IMR-90 (cell line): ENCODE measurements around the gene LDLRAD4. TPM values are rescaled to one million over a fixed set of nuclear protein-coding genes. Genes with fewer than 3 reads are reported as not detected.

Source experiments
- ATAC-seq: fragments of 200-7000 bp; cut with Tn5 transposase; 2 replicates; pipeline ENCODE4 v1.9.1; 2020; ENCODE audit warnings: low read depth, mild to moderate bottlenecking, moderate library complexity
- BruUV-seq: library from RNA; stranded (reverse); fragments of 400-500 nt; replicated peaks from 2 replicates; lab custom pipeline; 2021; lab: Mats Ljungman, UMichigan
- CTCF ChIA-PET: fragments of 300-600 bp; formaldehyde crosslinking; extraction: SDS; loops from one replicate; lab custom pipeline; 2021; ENCODE audit warnings: antibody characterized with exemption; lab: Yijun Ruan, JAX
- POLR2A ChIA-PET: fragments of 300-600 bp; sonication (Branson Sonifier 250); formaldehyde crosslinking; loops from one replicate; lab custom pipeline; 2022; ENCODE audit warnings: antibody characterized with exemption; ENCODE audit not compliant: unreplicated experiment; lab: Charles Lee
- DNase-seq: peaks from one replicate; pipeline ENCODE4 v3.0.0; 2013
- H2AFZ ChIP-seq: replicated peaks from 2 replicates; pipeline ENCODE3; 2013; ENCODE audit warnings: low read length, mild to moderate bottlenecking; ENCODE audit not compliant: poor library complexity
- H2AK5ac ChIP-seq: 2 replicates; pipeline ENCODE4 v1.6.1; 2013; ENCODE audit warnings: low read depth, low read length, inconsistent platforms
- H2AK9ac ChIP-seq: replicated peaks from 2 replicates; pipeline ENCODE3; 2013; ENCODE audit warnings: mild to moderate bottlenecking, low read depth, low read length, moderate library complexity; ENCODE audit not compliant: poor library complexity
- H2BK120ac ChIP-seq: 2 replicates; pipeline ENCODE4 v1.6.1; 2013; ENCODE audit warnings: low read depth, low read length, inconsistent platforms
- H2BK15ac ChIP-seq: 3 replicates; pipeline ENCODE4 v1.6.1; 2013; ENCODE audit warnings: low read depth, low read length, inconsistent platforms
- H2BK20ac ChIP-seq: 2 replicates; pipeline ENCODE4 v1.6.1; 2013; ENCODE audit warnings: low read depth, mild to moderate bottlenecking, inconsistent platforms, low read length, moderate library complexity
- H2BK5ac ChIP-seq: 2 replicates; pipeline ENCODE4 v1.6.1; 2013; ENCODE audit warnings: mild to moderate bottlenecking, low read depth, low read length, inconsistent platforms; ENCODE audit not compliant: poor library complexity, severe bottlenecking
- H3K14ac ChIP-seq: replicated peaks from 2 replicates; pipeline ENCODE4 v1.6.1; 2013; ENCODE audit warnings: low read depth, low read length, inconsistent platforms
- H3K18ac ChIP-seq: 2 replicates; pipeline ENCODE4 v1.6.1; 2013; ENCODE audit warnings: low read depth, low read length, control low read depth
- H3K23ac ChIP-seq: 2 replicates; pipeline ENCODE4 v1.6.1; 2013; ENCODE audit warnings: low read depth, low read length, inconsistent platforms
- H3K27ac ChIP-seq: 2 replicates; pipeline ENCODE4 v1.5.1; 2013; ENCODE audit warnings: mild to moderate bottlenecking, control low read depth, low read length; ENCODE audit not compliant: insufficient read depth
- H3K27me3 ChIP-seq: 2 replicates; pipeline ENCODE4 v1.6.1; 2013; ENCODE audit warnings: low read length; ENCODE audit not compliant: control insufficient read depth, insufficient read depth
- H3K36me3 ChIP-seq: 2 replicates; pipeline ENCODE4 v1.6.1; 2013; ENCODE audit warnings: low read length, mixed read lengths; ENCODE audit not compliant: control insufficient read depth, insufficient read depth
- H3K4ac ChIP-seq: 2 replicates; pipeline ENCODE4 v1.6.1; 2013; ENCODE audit warnings: low read depth, low read length, inconsistent platforms
- H3K4me1 ChIP-seq: 2 replicates; pipeline ENCODE4 v1.6.1; 2013; ENCODE audit warnings: low read length, mixed read lengths; ENCODE audit not compliant: control insufficient read depth, insufficient read depth
- H3K4me2 ChIP-seq: 2 replicates; pipeline ENCODE4 v1.6.1; 2013; ENCODE audit warnings: low read depth, mild to moderate bottlenecking, control low read depth, low read length, moderate library complexity
- H3K4me3 ChIP-seq: 2 replicates; pipeline ENCODE4 v1.5.1; 2013; ENCODE audit warnings: low read depth, mild to moderate bottlenecking, control low read depth, low read length, moderate library complexity; ENCODE audit not compliant: insufficient read depth
- H3K56ac ChIP-seq: 2 replicates; pipeline ENCODE4 v1.6.1; 2013; ENCODE audit warnings: low read length, inconsistent platforms; ENCODE audit not compliant: insufficient read depth; ENCODE audit errors: extremely low read depth
- H3K79me1 ChIP-seq, 2 experiments: 2 replicates each; pipeline ENCODE4 v1.6.1; 2013; ENCODE audit warnings: low read length in 2 of 2, inconsistent platforms in 1 of 2, low read depth in 1 of 2
- H3K9ac ChIP-seq: 2 replicates; pipeline ENCODE4 v1.6.1; 2013; ENCODE audit warnings: low read depth, low read length, control low read depth
- H3K9me1 ChIP-seq: 2 replicates; pipeline ENCODE4 v1.6.1; 2013; ENCODE audit warnings: low read length, inconsistent platforms; ENCODE audit not compliant: insufficient read depth
- H3K9me3 ChIP-seq: 2 replicates; pipeline ENCODE4 v1.6.1; 2013; ENCODE audit warnings: low read length; ENCODE audit not compliant: control insufficient read depth, insufficient read depth
- H4K20me1 ChIP-seq: 2 replicates; pipeline ENCODE4 v1.6.1; 2013; ENCODE audit warnings: low read length, inconsistent platforms; ENCODE audit not compliant: insufficient read depth
- H4K5ac ChIP-seq: 2 replicates; pipeline ENCODE4 v1.6.1; 2013; ENCODE audit warnings: mild to moderate bottlenecking, low read depth, low read length, control low read depth
- H4K8ac ChIP-seq, 2 experiments: 2 replicates each; pipeline ENCODE4 v1.6.1; 2013; ENCODE audit warnings: low read depth in 2 of 2, low read length in 2 of 2, control low read depth in 1 of 2, inconsistent platforms in 1 of 2
- H4K91ac ChIP-seq: 2 replicates; pipeline ENCODE4 v1.6.1; 2013; ENCODE audit warnings: low read depth, low read length, inconsistent platforms; ENCODE audit not compliant: insufficient read depth
- CEBPB ChIP-seq: IDR thresholded peaks from 2 replicates; pipeline ENCODE4 v1.6.1; 2012; ENCODE audit warnings: low read depth, low read length, improper control_type of control experiment
- CHD1 ChIP-seq: IDR thresholded peaks from 2 replicates; pipeline ENCODE4 v1.6.1; 2012; ENCODE audit warnings: low read depth, low read length, improper control_type of control experiment
- ELK1 ChIP-seq: fragments of 150-350 bp; IDR thresholded peaks from 2 replicates; pipeline ENCODE4 v1.6.1; 2016; ENCODE audit warnings: low read depth, mild to moderate bottlenecking, low read length, moderate library complexity, borderline replicate concordance
- FOS ChIP-seq: fragments of 150-350 bp; IDR thresholded peaks from 2 replicates; pipeline ENCODE4 v1.6.1; 2016; ENCODE audit warnings: low read depth, low read length
- MAZ ChIP-seq: IDR thresholded peaks from 2 replicates; pipeline ENCODE4 v1.6.1; 2012; ENCODE audit warnings: low read depth, mild to moderate bottlenecking, low read length, improper control_type of control experiment, moderate library complexity, borderline replicate concordance
- MXI1 ChIP-seq: IDR thresholded peaks from 2 replicates; pipeline ENCODE4 v1.6.1; 2012; ENCODE audit warnings: low read depth, mild to moderate bottlenecking, low read length, moderate library complexity, borderline replicate concordance
- NFE2L2 ChIP-seq: fragments of 150-350 bp; IDR thresholded peaks from 2 replicates; pipeline ENCODE4 v1.6.1; 2016; ENCODE audit warnings: low read depth, mild to moderate bottlenecking, low read length
- RFX5 ChIP-seq: IDR thresholded peaks from 2 replicates; pipeline ENCODE4 v1.8.0; 2012; ENCODE audit warnings: low read depth, mild to moderate bottlenecking, low read length, moderate library complexity
- WGBS, 2 experiments: methylation state at CpG; one replicate each; pipeline versions ENCODE4 v1.1.5 to v1.1.7; 2013; ENCODE audit warnings: missing lambda C conversion rate in 2 of 2; ENCODE audit not compliant: insufficient read length in 1 of 2; ENCODE audit errors: extremely low coverage in 2 of 2; 5-methylcytosine and 5-hydroxymethylcytosine counted together
- dilution Hi-C: fragments of 300-500 bp; cut with HindIII; formaldehyde crosslinking; loops from one replicate; pipeline ENCODE4 v1.14.3; 2018; ENCODE audit warnings: low sequenced_read_pairs; ENCODE audit not compliant: unreplicated experiment
- in situ Hi-C: fragments of 300-500 bp; cut with MboI; formaldehyde crosslinking; loops from 3 replicates; pipeline ENCODE4 v1.14.3; 2019; ENCODE audit warnings: low sequenced_read_pairs, inconsistent platforms, mixed read lengths
- intact Hi-C: fragments of 100-400 bp; cut with micrococcal nuclease; formaldehyde crosslinking; loops from 2 replicates; pipeline ENCODE4 v1.10.0; 2022
- polyA plus RNA-seq, 3 experiments: library from polyadenylated mRNA; depleted of rRNA; stranded (reverse); fragments of >200 nt; gene quantifications; 2 replicates each; pipeline ENCODE4 v1.2.3, GENCODE V29; 2012; ENCODE audit warnings: low replicate concordance in 1 of 3
- total RNA-seq: library from RNA; depleted of rRNA; stranded (reverse); fragments of >200 nt; gene quantifications from 2 replicates; pipeline ENCODE4 v1.2.3, GENCODE V29; 2012

The LDLRAD4 gene
- total and polyA plus RNA-seq, 2 of the 4 experiments (the other 2 are of a cell fraction) = not detected

GRCh38 chr18:13366962-13367892 is 148.7 kb downstream of the LDLRAD4 start:
- H3K4me1 ChIP-seq = no peaks in the 10 kb centered on the region
- no peak overlapping the region for H4K8ac ChIP-seq
- dilution Hi-C loops (no loop called here), intact Hi-C loops (no loop called here), in situ Hi-C loops (no loop called here)
- no peak overlapping the region for H2BK5ac ChIP-seq
- 67% methylated on average over 11 of the region's 26 CpGs; no CpG with 5 or more reads in 1 of the 2 experiments for WGBS, 2 experiments
- no peak overlapping the region for H3K4me2 ChIP-seq
- H3K9me3 ChIP-seq = no peaks in the 10 kb centered on the region
- H3K4me3 ChIP-seq = no peak overlapping the region
- H3K9ac ChIP-seq = no peak overlapping the region
- no peak overlapping the region for H3K56ac ChIP-seq
- no peaks in the 10 kb centered on the region for H3K9me1 ChIP-seq
- ChIA-PET POLR2A (no interaction called here), CTCF (no interaction called here)
- H3K18ac ChIP-seq = no peak overlapping the region
- no peak overlapping the region for H2BK15ac ChIP-seq
- H2AK9ac ChIP-seq = no peak overlapping the region
- H2AK5ac ChIP-seq = no peak overlapping the region
- no peak overlapping the region for H2AFZ ChIP-seq
- no peaks in the 10 kb centered on the region for H3K36me3 ChIP-seq
- no peak overlapping the region for H3K27ac ChIP-seq
- no peak overlapping the region for H3K14ac ChIP-seq
- H3K79me1 ChIP-seq = no peaks in the 10 kb centered on the region
- no peak overlapping the region for H4K91ac ChIP-seq
- no peak overlapping the region for H3K4ac ChIP-seq
- H2BK20ac ChIP-seq = no peak overlapping the region
- H3K23ac ChIP-seq = no peak overlapping the region
- no peaks in the 10 kb centered on the region for H4K20me1 ChIP-seq
- peaks cover 2% of the 10 kb centered on the region; the same call in 1 of the 2 replicates for H3K27me3 ChIP-seq
- no peak overlapping the region for H4K5ac ChIP-seq
- no peak overlapping the region for H2BK120ac ChIP-seq
- no TSS peak for BruUV-seq
- DNase-seq (no peak), ATAC-seq (no peak)
- TF ChIP-seq ELK1 (no peak), CEBPB (no peak), CHD1 (no peak), RFX5 (no peak), FOS (no peak), MXI1 (no peak), NFE2L2 (no peak), MAZ (no peak)
